NB4 (cell line): Measurements from ENCODE around the gene ZNF362.

Experiments
- DNase-seq: peaks from one replicate; pipeline ENCODE4 v3.0.0; 2010; ENCODE audit warnings: low read depth
- H3K4me3 ChIP-seq: one replicate; pipeline ENCODE4 v1.5.1; 2011; ENCODE audit warnings: mild to moderate bottlenecking, low read depth, low read length, moderate library complexity
- CTCF ChIP-seq: IDR thresholded peaks from one replicate; pipeline ENCODE4 v1.5.1; 2012; ENCODE audit warnings: low read depth, low read length
- MAX ChIP-seq: IDR thresholded peaks from 2 replicates; pipeline ENCODE4 v1.6.1; 2011; ENCODE audit warnings: low read depth, low read length
- MYC ChIP-seq: IDR thresholded peaks from 2 replicates; pipeline ENCODE4 v1.6.1; 2011; ENCODE audit warnings: low read depth, low read length
- POLR2A ChIP-seq: IDR thresholded peaks from 2 replicates; pipeline ENCODE4 v1.6.1; 2011; ENCODE audit warnings: mild to moderate bottlenecking; ENCODE audit not compliant: insufficient read length; ENCODE audit errors: extremely low read depth

The ZNF362 gene

GRCh38 chr1:33294071-33295010 lies 38.0 kb downstream of the ZNF362 start:
- no peak for TF ChIP-seq MAX
- TF ChIP-seq POLR2A = no peak
- no peak for TF ChIP-seq MYC
- TF ChIP-seq CTCF = no peak
- no peak overlapping the region for H3K4me3 ChIP-seq
- DNase-seq = no peak

- H3K4me3 ChIP-seq = no peak overlapping the region
- TF ChIP-seq MAX = no peak
- TF ChIP-seq POLR2A = no peak
- TF ChIP-seq MYC = no peak
- no peak for TF ChIP-seq CTCF
- DNase-seq = no peak
Observed at GRCh38 chr1:33295023-33295422, 38.7 kb downstream of the ZNF362 start.

GRCh38 chr1:33295450-33296081 lies 39.3 kb downstream of the ZNF362 start:
- DNase-seq = peak; percentile 78
- no peak for TF ChIP-seq MAX
- no peak for TF ChIP-seq POLR2A
- TF ChIP-seq CTCF = peak; percentile 86
- TF ChIP-seq MYC = no peak
- no peak overlapping the region for H3K4me3 ChIP-seq

GRCh38 chr1:33296082-33296458 lies 39.8 kb downstream of the ZNF362 start:
- TF ChIP-seq MYC (no peak), CTCF (no peak), POLR2A (no peak), MAX (no peak)
- H3K4me3 ChIP-seq = no peak overlapping the region
- no peak for DNase-seq

- H3K4me3 ChIP-seq = no peak overlapping the region
- no peak for TF ChIP-seq MYC
- no peak for TF ChIP-seq MAX
- no peak for TF ChIP-seq CTCF
- no peak for DNase-seq
Observed at GRCh38 chr1:33296824-33297223, 40.5 kb downstream of the ZNF362 start.
